Esophagus muscularis mucosa (tissue), 4 donors: ENCODE data around the gene INTS15. TPM values are rescaled to one million over a fixed set of nuclear protein-coding genes. Genes with fewer than 3 reads are reported as not detected.

ENCODE experiments used
- DNase-seq: peaks from one replicate; pipeline ENCODE4 v3.0.0-alpha.2; 2017; ENCODE audit errors: extremely low spot score
- H3K27ac ChIP-seq, 4 donors: fragments of 200-600 bp; sonication (generic); replicated peaks in 1 of 4; 1 replicate in 3 of 4; 2 replicates in 1 of 4; pipeline ENCODE4 v1.5.1; 2016 to 2019; ENCODE audit warnings: mild to moderate bottlenecking in 1 of 4
- H3K27me3 ChIP-seq, 4 donors: fragments of 200-600 bp; sonication (generic); one replicate each; pipeline versions ENCODE4 v1.5.1 to v1.6.0; 2016 to 2019
- H3K36me3 ChIP-seq, 4 donors: fragments of 200-600 bp; sonication (generic); one replicate each; pipeline ENCODE4 v1.5.1; 2016 to 2019
- H3K4me1 ChIP-seq, 4 donors: fragments of 200-600 bp; sonication (generic); one replicate each; pipeline ENCODE4 v1.5.1; 2016 to 2019
- H3K4me3 ChIP-seq, 4 donors: fragments of 200-600 bp; sonication (generic); 1 replicate in 2 of 4; 2 replicates in 2 of 4; pipeline ENCODE4 v1.5.1; 2016 to 2019; ENCODE audit warnings: mild to moderate bottlenecking in 4 of 4, moderate library complexity in 1 of 4
- H3K9me3 ChIP-seq, 4 donors: fragments of 200-600 bp; sonication (generic); 1 replicate in 3 of 4; 2 replicates in 1 of 4; pipeline ENCODE4 v1.5.1; 2016 to 2019
- EP300 ChIP-seq: sonication (generic); formaldehyde crosslinking; IDR thresholded peaks from one replicate; pipeline ENCODE4 v1.6.1; 2017; ENCODE audit warnings: antibody characterized with exemption
- POLR2A ChIP-seq: fragments of 450-650 bp; IDR thresholded peaks from one replicate; pipeline ENCODE4 v1.6.1; 2017; ENCODE audit warnings: antibody characterized with exemption, moderate library complexity, mild to moderate bottlenecking, low read depth
- POLR2AphosphoS5 ChIP-seq, 2 donors: sonication (generic); formaldehyde crosslinking; IDR thresholded peaks; one replicate each; pipeline ENCODE4 v1.6.1; 2017; ENCODE audit warnings: antibody characterized with exemption in 2 of 2
- WGBS: methylation state at CpG from one replicate; pipeline ENCODE4 v1.1.5; 2018; 5-methylcytosine and 5-hydroxymethylcytosine counted together
- intact Hi-C: fragments of 100-400 bp; cut with DNase I; formaldehyde crosslinking; loops from one replicate; pipeline ENCODE4 v1.15.1; 2023
- total RNA-seq, 4 donors: library from RNA; depleted of rRNA; stranded (reverse); fragments of >200 nt; gene quantifications; one replicate each; pipeline versions ENCODE4 v1.1.0 to v1.2.1, GENCODE V29; 2016
- TF ChIP-seq, protein P1 (sequence below), 3 experiments: fragments of 200-600 bp in 2 of 3; fragments of 450-650 bp in 1 of 3; sonication (generic) in 2 of 3; IDR thresholded peaks; one replicate each; pipeline ENCODE4 v1.5.1; 2017 to 2019; ENCODE audit warnings: antibody characterized with exemption in 3 of 3, mild to moderate bottlenecking in 2 of 3, moderate library complexity in 1 of 3

Gene INTS15
- total RNA-seq, 4 donors from 2014 or later: 22.5 to 38.9 (median 33.5) TPM

- Histone ChIP-seq H3K4me3 (no peak overlapping the region), H3K27me3 (peaks cover 0 to 9% (median 0%) of the 10 kb centered on the region in 4 donors), H3K27ac (no peak overlapping the region), H3K9me3 (no peaks in the 10 kb centered on the region), H3K36me3 (no peaks in the 10 kb centered on the region), H3K4me1 (no peaks in the 10 kb centered on the region)
- no peak for TF ChIP-seq EP300
- TF ChIP-seq POLR2A: no peak
- no peak for TF ChIP-seq POLR2AphosphoS5 (IDR thresholded peaks at IDR 0.05)
- TF ChIP-seq, protein P1, sequence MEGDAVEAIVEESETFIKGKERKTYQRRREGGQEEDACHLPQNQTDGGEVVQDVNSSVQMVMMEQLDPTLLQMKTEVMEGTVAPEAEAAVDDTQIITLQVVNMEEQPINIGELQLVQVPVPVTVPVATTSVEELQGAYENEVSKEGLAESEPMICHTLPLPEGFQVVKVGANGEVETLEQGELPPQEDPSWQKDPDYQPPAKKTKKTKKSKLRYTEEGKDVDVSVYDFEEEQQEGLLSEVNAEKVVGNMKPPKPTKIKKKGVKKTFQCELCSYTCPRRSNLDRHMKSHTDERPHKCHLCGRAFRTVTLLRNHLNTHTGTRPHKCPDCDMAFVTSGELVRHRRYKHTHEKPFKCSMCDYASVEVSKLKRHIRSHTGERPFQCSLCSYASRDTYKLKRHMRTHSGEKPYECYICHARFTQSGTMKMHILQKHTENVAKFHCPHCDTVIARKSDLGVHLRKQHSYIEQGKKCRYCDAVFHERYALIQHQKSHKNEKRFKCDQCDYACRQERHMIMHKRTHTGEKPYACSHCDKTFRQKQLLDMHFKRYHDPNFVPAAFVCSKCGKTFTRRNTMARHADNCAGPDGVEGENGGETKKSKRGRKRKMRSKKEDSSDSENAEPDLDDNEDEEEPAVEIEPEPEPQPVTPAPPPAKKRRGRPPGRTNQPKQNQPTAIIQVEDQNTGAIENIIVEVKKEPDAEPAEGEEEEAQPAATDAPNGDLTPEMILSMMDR (IDR thresholded peaks at IDR 0.05): no peak
- no peak for DNase-seq
- intact Hi-C loops: no loop called here
- 34% methylated on average over 3 of the region's 3 CpGs for WGBS
Measured at GRCh38 chr7:6559896-6560295, 29.9 kb upstream of the INTS15 start.

- Histone ChIP-seq H3K4me1 (no peaks in the 10 kb centered on the region), H3K27me3 (peaks cover 0 to 9% (median 0%) of the 10 kb centered on the region in 4 donors), H3K36me3 (no peaks in the 10 kb centered on the region), H3K9me3 (no peaks in the 10 kb centered on the region), H3K4me3 (no peak overlapping the region), H3K27ac (no peak overlapping the region)
- 100% methylated on average over 1 of the region's 1 CpG for WGBS
- intact Hi-C loops: no loop called here
- no peak for DNase-seq
- TF ChIP-seq, protein P1 (IDR thresholded peaks at IDR 0.05): no peak
- TF ChIP-seq POLR2A (no peak), POLR2AphosphoS5 (IDR thresholded peaks at IDR 0.05) (no peak)
Measured at GRCh38 chr7:6562106-6562505, 27.7 kb upstream of the INTS15 start.

- TF ChIP-seq, protein P1 (IDR thresholded peaks at IDR 0.05): no peak
- no peak for TF ChIP-seq EP300
- TF ChIP-seq POLR2A: no peak
- no peak for TF ChIP-seq POLR2AphosphoS5 (IDR thresholded peaks at IDR 0.05)
- Histone ChIP-seq H3K4me3 (no peak overlapping the region), H3K27ac (no peak overlapping the region), H3K4me1 (no peaks in the 10 kb centered on the region), H3K27me3 (peaks cover 0 to 9% (median 0%) of the 10 kb centered on the region in 4 donors), H3K9me3 (no peaks in the 10 kb centered on the region), H3K36me3 (no peaks in the 10 kb centered on the region)
- intact Hi-C loops: no loop called here
- DNase-seq: no peak
- 79% methylated on average over 12 of the region's 12 CpGs for WGBS
Measured at GRCh38 chr7:6563936-6564770, 25.7 kb upstream of the INTS15 start.

DNA sequence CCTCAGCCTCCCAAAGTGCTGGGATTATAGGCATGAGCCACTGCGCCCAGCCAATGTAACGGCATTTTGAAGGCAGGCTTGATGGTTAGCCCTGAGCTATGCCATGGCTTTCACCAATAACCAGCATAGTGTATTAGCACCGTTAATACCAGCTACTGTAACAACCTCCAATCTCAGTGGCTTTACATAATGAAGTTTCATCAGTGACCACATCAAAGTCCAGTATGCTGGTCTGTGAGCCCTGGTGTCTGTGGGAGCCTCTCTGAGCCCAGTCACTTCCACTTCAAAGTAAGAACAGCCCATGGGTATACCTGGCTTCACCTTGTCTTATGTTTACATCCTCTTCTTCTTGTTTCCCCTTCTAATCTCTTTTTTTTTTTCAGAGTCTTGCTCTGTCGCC is 24.2 kb upstream of the INTS15 start:
- Histone ChIP-seq H3K9me3 (no peaks in the 10 kb centered on the region), H3K36me3 (no peaks in the 10 kb centered on the region), H3K4me3 (no peak overlapping the region), H3K27me3 (no peaks in the 10 kb centered on the region), H3K4me1 (no peaks in the 10 kb centered on the region), H3K27ac (no peak overlapping the region)
- WGBS: 94% methylated on average over 3 of the region's 4 CpGs
- intact Hi-C loops: no loop called here
- TF ChIP-seq POLR2A (no peak), POLR2AphosphoS5 (IDR thresholded peaks at IDR 0.05) (no peak), EP300 (no peak)
- TF ChIP-seq, protein P1 (IDR thresholded peaks at IDR 0.05): no peak
- no peak for DNase-seq

DNA sequence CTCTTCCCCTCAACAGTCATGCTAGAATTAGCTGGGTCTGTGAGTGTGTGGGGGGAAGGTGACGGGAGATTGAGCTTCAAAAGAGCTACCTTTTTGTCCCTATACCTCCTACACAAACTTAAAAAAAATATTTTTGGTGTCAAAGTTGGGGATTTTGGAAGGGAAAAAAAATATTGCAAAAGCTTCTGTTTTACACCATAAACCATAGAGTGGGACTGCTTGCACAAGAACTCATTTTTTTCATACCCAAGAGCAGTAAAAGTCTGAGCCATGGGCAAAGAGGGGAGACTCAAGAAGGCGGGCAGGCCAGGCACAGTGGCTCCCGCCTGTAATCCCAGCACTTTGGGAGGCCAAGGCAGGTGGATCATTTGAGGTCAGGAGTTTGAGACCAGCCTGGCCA is 21.9 kb upstream of the INTS15 start:
- intact Hi-C loops: no loop called here
- no peak for DNase-seq
- H3K27ac ChIP-seq: no peak overlapping the region
- 80% methylated on average over 3 of the region's 3 CpGs for WGBS
- no peaks in the 10 kb centered on the region for H3K36me3 ChIP-seq
- H3K9me3 ChIP-seq: no peaks in the 10 kb centered on the region
- no peak for TF ChIP-seq POLR2AphosphoS5 (IDR thresholded peaks at IDR 0.05)
- TF ChIP-seq, protein P1 (IDR thresholded peaks at IDR 0.05): no peak
- H3K4me1 ChIP-seq: no peaks in the 10 kb centered on the region
- no peaks in the 10 kb centered on the region for H3K27me3 ChIP-seq
- H3K4me3 ChIP-seq: no peak overlapping the region
